Measurements from ENCODE around the gene DMAC2. TPM values are rescaled to one million over a fixed set of nuclear protein-coding genes. Genes with fewer than 3 reads are reported as not detected.

DMAC2 gene
- polyA plus RNA-seq, 2 donors: 22.6 to 38.9 TPM

DNA sequence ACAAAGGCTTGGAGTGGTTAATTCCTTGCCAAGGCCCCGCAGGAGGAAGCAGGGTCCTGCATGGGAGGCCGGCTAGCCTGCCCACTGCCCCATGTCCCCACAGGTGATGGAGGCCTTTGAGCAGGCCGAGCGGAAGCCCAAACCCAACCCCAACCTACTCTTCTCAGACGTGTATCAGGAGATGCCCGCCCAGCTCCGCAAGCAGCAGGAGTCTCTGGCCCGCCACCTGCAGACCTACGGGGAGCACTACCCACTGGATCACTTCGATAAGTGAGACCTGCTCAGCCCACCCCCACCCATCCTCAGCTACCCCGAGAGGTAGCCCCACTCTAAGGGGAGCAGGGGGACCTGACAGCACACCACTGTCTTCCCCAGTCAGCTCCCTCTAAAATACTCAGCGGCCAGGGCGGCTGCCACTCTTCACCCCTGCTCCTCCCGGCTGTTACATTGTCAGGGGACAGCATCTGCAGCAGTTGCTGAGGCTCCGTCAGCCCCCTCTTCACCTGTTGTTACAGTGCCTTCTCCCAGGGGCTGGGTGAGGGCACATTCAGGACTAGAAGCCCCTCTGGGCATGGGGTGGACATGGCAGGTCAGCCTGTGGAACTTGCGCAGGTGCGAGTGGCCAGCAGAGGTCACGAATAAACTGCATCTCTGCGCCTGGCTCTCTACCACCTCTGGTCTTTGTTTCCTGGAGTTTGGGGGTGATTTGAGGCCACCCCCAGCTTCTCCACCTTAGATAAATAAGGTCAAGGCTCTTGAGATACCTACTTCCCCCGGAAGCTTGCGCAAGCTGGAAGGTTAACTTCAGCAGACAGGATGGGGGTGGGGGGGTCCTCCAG is 15.2 kb downstream of the DMAC2 start:
- Histone ChIP-seq H3K4me3 (ENCODE audit: low read depth in 1 of 2, low read length in 2 of 2) (peak overlapping the region; percentile 65 to 76), H3K27ac (ENCODE audit: low read depth in 2 of 2, low read length in 1 of 2) (no peak overlapping the region), H3K4me1 (ENCODE audit: control insufficient read depth in 2 of 2, insufficient read depth in 2 of 2, low read length in 1 of 2) (peaks cover 2 to 31% of the 10 kb centered on the region in 2 donors), H3K9me3 (ENCODE audit: control insufficient read depth in 2 of 2, insufficient read depth in 1 of 2, low read depth in 1 of 2, low read length in 1 of 2) (peaks cover 0 to 2% of the 10 kb centered on the region in 2 donors), H3K27me3 (ENCODE audit: control insufficient read depth in 1 of 2, insufficient read depth in 2 of 2, low read length in 2 of 2) (no peaks in the 10 kb centered on the region), H3K36me3 (ENCODE audit: control insufficient read depth in 2 of 2, insufficient read depth in 2 of 2, low read length in 1 of 2) (peaks cover 16 to 55% of the 10 kb centered on the region in 2 donors)
- 79 to 84% methylated on average over 21 of the region's 21 CpGs for WGBS, 2 donors

DNA sequence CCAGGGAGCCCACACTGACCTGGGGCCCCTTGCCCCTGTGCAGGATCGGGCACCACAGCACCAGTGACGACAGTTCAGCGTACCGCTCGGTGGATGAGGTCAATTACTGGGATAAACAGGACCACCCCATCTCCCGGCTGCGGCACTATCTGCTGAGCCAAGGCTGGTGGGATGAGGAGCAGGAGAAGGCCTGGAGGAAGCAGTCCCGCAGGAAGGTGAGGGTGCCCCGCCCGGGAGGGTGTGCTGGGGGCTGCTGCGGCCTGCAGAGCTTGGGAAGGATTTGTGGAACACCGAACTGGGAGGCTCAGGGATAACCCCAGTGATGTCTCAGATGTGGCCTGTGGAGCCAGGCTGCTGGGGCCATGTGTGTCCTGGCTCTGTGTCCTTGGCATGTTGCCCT is 16.8 kb downstream of the DMAC2 start:
- H3K27me3 ChIP-seq (ENCODE audit: control insufficient read depth in 1 of 2, insufficient read depth in 2 of 2, low read length in 2 of 2): no peaks in the 10 kb centered on the region
- 93% methylated on average over 12 of the region's 12 CpGs for WGBS, 2 donors
- H3K9me3 ChIP-seq (ENCODE audit: control insufficient read depth in 2 of 2, insufficient read depth in 1 of 2, low read depth in 1 of 2, low read length in 1 of 2): peaks cover 0 to 3% of the 10 kb centered on the region in 2 donors
- H3K4me1 ChIP-seq (ENCODE audit: control insufficient read depth in 2 of 2, insufficient read depth in 2 of 2, low read length in 1 of 2): peaks cover 0 to 27% of the 10 kb centered on the region in 2 donors
- no peak overlapping the region for H3K27ac ChIP-seq (ENCODE audit: low read depth in 2 of 2, low read length in 1 of 2)
- H3K36me3 ChIP-seq (ENCODE audit: control insufficient read depth in 2 of 2, insufficient read depth in 2 of 2, low read length in 1 of 2): peaks cover 24 to 60% of the 10 kb centered on the region in 2 donors
- no peak overlapping the region for H3K4me3 ChIP-seq (ENCODE audit: low read depth in 1 of 2, low read length in 2 of 2)

- 83% methylated on average over 18 of the region's 18 CpGs for WGBS, 2 donors
- H3K27me3 ChIP-seq (ENCODE audit: control insufficient read depth in 1 of 2, insufficient read depth in 2 of 2, low read length in 2 of 2): no peaks in the 10 kb centered on the region
- H3K4me1 ChIP-seq (ENCODE audit: control insufficient read depth in 2 of 2, insufficient read depth in 2 of 2, low read length in 1 of 2): peaks cover 0 to 27% of the 10 kb centered on the region in 2 donors
- peaks cover 24 to 60% of the 10 kb centered on the region in 2 donors for H3K36me3 ChIP-seq (ENCODE audit: control insufficient read depth in 2 of 2, insufficient read depth in 2 of 2, low read length in 1 of 2)
- H3K27ac ChIP-seq (ENCODE audit: low read depth in 2 of 2, low read length in 1 of 2): no peak overlapping the region
- no peak overlapping the region for H3K4me3 ChIP-seq (ENCODE audit: low read depth in 1 of 2, low read length in 2 of 2)
- H3K9me3 ChIP-seq (ENCODE audit: control insufficient read depth in 2 of 2, insufficient read depth in 1 of 2, low read depth in 1 of 2, low read length in 1 of 2): peaks cover 0 to 3% of the 10 kb centered on the region in 2 donors
These were observed 17.3 kb downstream of the DMAC2 start for GRCh38 chr19:41422456-41422855.

DNA sequence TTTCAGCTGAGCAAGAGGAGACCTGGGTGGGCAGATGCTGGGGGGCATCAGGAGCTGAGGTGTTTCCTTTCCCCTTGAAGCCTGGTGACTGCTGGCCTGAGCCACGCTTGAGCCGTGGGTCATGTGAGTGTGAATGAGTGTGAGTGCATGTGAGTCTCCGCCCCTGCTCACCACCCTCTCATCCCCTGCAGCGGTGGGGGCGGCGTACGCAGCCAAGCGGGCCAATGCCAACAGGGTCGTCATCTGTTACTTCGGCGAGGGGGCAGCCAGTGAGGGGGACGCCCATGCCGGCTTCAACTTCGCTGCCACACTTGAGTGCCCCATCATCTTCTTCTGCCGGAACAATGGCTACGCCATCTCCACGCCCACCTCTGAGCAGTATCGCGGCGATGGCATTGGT is 17.7 kb downstream of the DMAC2 start:
- peaks cover 0 to 27% of the 10 kb centered on the region in 2 donors for H3K4me1 ChIP-seq (ENCODE audit: control insufficient read depth in 2 of 2, insufficient read depth in 2 of 2, low read length in 1 of 2)
- H3K9me3 ChIP-seq (ENCODE audit: control insufficient read depth in 2 of 2, insufficient read depth in 1 of 2, low read depth in 1 of 2, low read length in 1 of 2): peaks cover 0 to 3% of the 10 kb centered on the region in 2 donors
- 90 to 94% methylated on average over 20 of the region's 20 CpGs for WGBS, 2 donors
- H3K4me3 ChIP-seq (ENCODE audit: low read depth in 1 of 2, low read length in 2 of 2): no peak overlapping the region
- H3K27ac ChIP-seq (ENCODE audit: low read depth in 2 of 2, low read length in 1 of 2): peak overlapping the region in 1 of 2 donors; percentile 36
- no peaks in the 10 kb centered on the region for H3K27me3 ChIP-seq (ENCODE audit: control insufficient read depth in 1 of 2, insufficient read depth in 2 of 2, low read length in 2 of 2)
- H3K36me3 ChIP-seq (ENCODE audit: control insufficient read depth in 2 of 2, insufficient read depth in 2 of 2, low read length in 1 of 2): peaks cover 24 to 63% of the 10 kb centered on the region in 2 donors

- peak overlapping the region in 1 of 2 donors; percentile 36 for H3K27ac ChIP-seq (ENCODE audit: low read depth in 2 of 2, low read length in 1 of 2)
- peaks cover 24 to 62% of the 10 kb centered on the region in 2 donors for H3K36me3 ChIP-seq (ENCODE audit: control insufficient read depth in 2 of 2, insufficient read depth in 2 of 2, low read length in 1 of 2)
- no peak overlapping the region for H3K4me3 ChIP-seq (ENCODE audit: low read depth in 1 of 2, low read length in 2 of 2)
- H3K4me1 ChIP-seq (ENCODE audit: control insufficient read depth in 2 of 2, insufficient read depth in 2 of 2, low read length in 1 of 2): peaks cover 0 to 23% of the 10 kb centered on the region in 2 donors
- peaks cover 0 to 3% of the 10 kb centered on the region in 2 donors for H3K9me3 ChIP-seq (ENCODE audit: control insufficient read depth in 2 of 2, insufficient read depth in 1 of 2, low read depth in 1 of 2, low read length in 1 of 2)
- H3K27me3 ChIP-seq (ENCODE audit: control insufficient read depth in 1 of 2, insufficient read depth in 2 of 2, low read length in 2 of 2): no peaks in the 10 kb centered on the region
- 79 to 80% methylated on average over 6 of the region's 6 CpGs for WGBS, 2 donors
These were observed 18.4 kb downstream of the DMAC2 start for GRCh38 chr19:41421314-41421713.

- Histone ChIP-seq H3K4me1 (ENCODE audit: control insufficient read depth in 2 of 2, insufficient read depth in 2 of 2, low read length in 1 of 2) (peaks cover 0 to 14% of the 10 kb centered on the region in 2 donors), H3K27ac (ENCODE audit: low read depth in 2 of 2, low read length in 1 of 2) (peak overlapping the region; percentile 35 to 59), H3K4me3 (ENCODE audit: low read depth in 1 of 2, low read length in 2 of 2) (no peak overlapping the region), H3K9me3 (ENCODE audit: control insufficient read depth in 2 of 2, insufficient read depth in 1 of 2, low read depth in 1 of 2, low read length in 1 of 2) (peaks cover 0 to 3% of the 10 kb centered on the region in 2 donors), H3K36me3 (ENCODE audit: control insufficient read depth in 2 of 2, insufficient read depth in 2 of 2, low read length in 1 of 2) (peaks cover 24 to 57% of the 10 kb centered on the region in 2 donors), H3K27me3 (ENCODE audit: control insufficient read depth in 1 of 2, insufficient read depth in 2 of 2, low read length in 2 of 2) (no peaks in the 10 kb centered on the region)
- WGBS, 2 donors: 72 to 75% methylated on average over 8 of the region's 8 CpGs
These were observed 19.4 kb downstream of the DMAC2 start for GRCh38 chr19:41420101-41420880.

- peak overlapping the region; percentile 14 to 81 for H3K27ac ChIP-seq (ENCODE audit: low read depth in 2 of 2, low read length in 1 of 2)
- no peak overlapping the region for H3K4me3 ChIP-seq (ENCODE audit: low read depth in 1 of 2, low read length in 2 of 2)
- no peaks in the 10 kb centered on the region for H3K27me3 ChIP-seq (ENCODE audit: control insufficient read depth in 1 of 2, insufficient read depth in 2 of 2, low read length in 2 of 2)
- H3K9me3 ChIP-seq (ENCODE audit: control insufficient read depth in 2 of 2, insufficient read depth in 1 of 2, low read depth in 1 of 2, low read length in 1 of 2): peaks cover 0 to 1% of the 10 kb centered on the region in 2 donors
- peaks cover 3 to 9% of the 10 kb centered on the region in 2 donors for H3K4me1 ChIP-seq (ENCODE audit: control insufficient read depth in 2 of 2, insufficient read depth in 2 of 2, low read length in 1 of 2)
- peaks cover 18 to 42% of the 10 kb centered on the region in 2 donors for H3K36me3 ChIP-seq (ENCODE audit: control insufficient read depth in 2 of 2, insufficient read depth in 2 of 2, low read length in 1 of 2)
- 64 to 79% methylated on average over 12 of the region's 12 CpGs for WGBS, 2 donors
These were observed 23.5 kb downstream of the DMAC2 start for GRCh38 chr19:41416194-41416674.

DNA sequence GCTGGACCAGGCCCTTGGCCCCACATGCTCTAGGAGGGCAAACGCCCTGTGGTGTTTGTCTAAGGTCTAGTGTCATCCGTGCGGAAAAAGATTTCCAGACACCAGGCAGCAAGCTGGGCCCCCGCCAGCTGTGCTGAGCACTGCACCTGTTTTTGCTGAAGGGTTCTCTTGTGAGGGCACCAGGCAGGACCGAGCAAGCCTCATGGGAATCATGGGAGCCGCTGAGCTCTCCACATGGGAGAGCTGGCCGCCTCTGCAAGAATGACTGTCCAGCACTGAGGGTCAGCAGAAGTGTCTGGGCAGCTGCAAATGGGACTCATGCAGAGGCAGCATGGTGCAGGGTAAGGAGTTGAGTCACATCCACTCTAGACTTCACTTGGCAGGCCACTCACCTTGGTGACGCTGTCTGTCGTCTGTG is 24.5 kb downstream of the DMAC2 start:
- H3K9me3 ChIP-seq (ENCODE audit: control insufficient read depth in 2 of 2, insufficient read depth in 1 of 2, low read depth in 1 of 2, low read length in 1 of 2): peaks cover 0 to 1% of the 10 kb centered on the region in 2 donors
- no peaks in the 10 kb centered on the region for H3K27me3 ChIP-seq (ENCODE audit: control insufficient read depth in 1 of 2, insufficient read depth in 2 of 2, low read length in 2 of 2)
- peak overlapping the region in 1 of 2 donors; percentile 24 for H3K27ac ChIP-seq (ENCODE audit: low read depth in 2 of 2, low read length in 1 of 2)
- H3K36me3 ChIP-seq (ENCODE audit: control insufficient read depth in 2 of 2, insufficient read depth in 2 of 2, low read length in 1 of 2): peaks cover 18 to 40% of the 10 kb centered on the region in 2 donors
- no peak overlapping the region for H3K4me3 ChIP-seq (ENCODE audit: low read depth in 1 of 2, low read length in 2 of 2)
- WGBS, 2 donors: 79 to 84% methylated on average over 9 of the region's 9 CpGs
- peaks cover 3 to 7% of the 10 kb centered on the region in 2 donors for H3K4me1 ChIP-seq (ENCODE audit: control insufficient read depth in 2 of 2, insufficient read depth in 2 of 2, low read length in 1 of 2)

- H3K27ac ChIP-seq (ENCODE audit: low read depth in 2 of 2, low read length in 1 of 2): no peak overlapping the region
- no peak overlapping the region for H3K4me3 ChIP-seq (ENCODE audit: low read depth in 1 of 2, low read length in 2 of 2)
- H3K36me3 ChIP-seq (ENCODE audit: control insufficient read depth in 2 of 2, insufficient read depth in 2 of 2, low read length in 1 of 2): peaks cover 14 to 36% of the 10 kb centered on the region in 2 donors
- peaks cover 3 to 7% of the 10 kb centered on the region in 2 donors for H3K4me1 ChIP-seq (ENCODE audit: control insufficient read depth in 2 of 2, insufficient read depth in 2 of 2, low read length in 1 of 2)
- 87 to 89% methylated on average over 9 of the region's 9 CpGs for WGBS, 2 donors
- no peaks in the 10 kb centered on the region for H3K27me3 ChIP-seq (ENCODE audit: control insufficient read depth in 1 of 2, insufficient read depth in 2 of 2, low read length in 2 of 2)
- H3K9me3 ChIP-seq (ENCODE audit: control insufficient read depth in 2 of 2, insufficient read depth in 1 of 2, low read depth in 1 of 2, low read length in 1 of 2): peaks cover 0 to 1% of the 10 kb centered on the region in 2 donors
These were observed 25.3 kb downstream of the DMAC2 start for GRCh38 chr19:41414461-41414860.
